Measurements from ENCODE around the gene ADGRL3.

ADGRL3 gene

GRCh38 chr4:61210186-61210939 is 10.2 kb downstream of the ADGRL3 start:
- TF ChIP-seq CTCF (IDR thresholded peaks at IDR 0.05; ENCODE audit: control extremely low read depth, extremely low read depth, low read depth, missing control alignments): no peak
- POLR2A ChIA-PET: no interaction called here
- CTCF ChIA-PET: no interaction called here

GRCh38 chr4:61211781-61212180 is 11.7 kb downstream of the ADGRL3 start:
- ChIA-PET CTCF (no interaction called here), POLR2A (no interaction called here)
- no peak for TF ChIP-seq CTCF (IDR thresholded peaks at IDR 0.05; ENCODE audit: control extremely low read depth, extremely low read depth, low read depth, missing control alignments)
- no peak for DNase-seq (ENCODE audit: extremely low spot score)

More at GRCh38 chr4:61210186-61210939, 10.2 kb downstream of the ADGRL3 start:
- DNase-seq (ENCODE audit: extremely low spot score): no peak

- no peak for DNase-seq (ENCODE audit: extremely low spot score)
- TF ChIP-seq CTCF (IDR thresholded peaks at IDR 0.05; ENCODE audit: control extremely low read depth, extremely low read depth, low read depth, missing control alignments): no peak
- CTCF ChIA-PET: no interaction called here
- POLR2A ChIA-PET: no interaction called here
Measured at GRCh38 chr4:61212788-61213187, 12.7 kb downstream of the ADGRL3 start.

GRCh38 chr4:61214680-61215079 is 14.6 kb downstream of the ADGRL3 start:
- ChIA-PET CTCF (no interaction called here), POLR2A (no interaction called here)
- TF ChIP-seq CTCF (IDR thresholded peaks at IDR 0.05; ENCODE audit: control extremely low read depth, extremely low read depth, low read depth, missing control alignments): no peak
- DNase-seq (ENCODE audit: extremely low spot score): no peak

- ChIA-PET CTCF (interaction anchor here (0.8 to 2.0 kb wide), 3 partner anchors 8 to 13 kb away, joined by 3 to 5 read pairs (median 4); no protein-coding TSS in a partner anchor), POLR2A (no interaction called here)
- DNase-seq (ENCODE audit: extremely low spot score): no peak
- TF ChIP-seq CTCF (IDR thresholded peaks at IDR 0.05; ENCODE audit: control extremely low read depth, extremely low read depth, low read depth, missing control alignments): no peak
Measured at GRCh38 chr4:61217222-61217621, 17.1 kb downstream of the ADGRL3 start.

- POLR2A ChIA-PET: no interaction called here
- TF ChIP-seq CTCF (IDR thresholded peaks at IDR 0.05; ENCODE audit: control extremely low read depth, extremely low read depth, low read depth, missing control alignments): no peak
- DNase-seq (ENCODE audit: extremely low spot score): no peak
- CTCF ChIA-PET: no interaction called here
Measured at GRCh38 chr4:61220556-61220955, 20.4 kb downstream of the ADGRL3 start.

All from GM10248 (cell line).